SIG-M5 treated with dmso at 0.1 percent for 504 hours (cell line): ENCODE results near the gene FRAT2.
"Not testable (repeated sequence)": the region's sequence is repeated elsewhere in the genome, so short reads cannot be mapped to it uniquely, and the experiment has no call there.

Source experiments
- DNase-seq: peaks from one replicate; lab custom pipeline; 2025; ENCODE audit not compliant: unreplicated experiment; lab: John Stamatoyannopoulos, UW

FRAT2 gene

DNA sequence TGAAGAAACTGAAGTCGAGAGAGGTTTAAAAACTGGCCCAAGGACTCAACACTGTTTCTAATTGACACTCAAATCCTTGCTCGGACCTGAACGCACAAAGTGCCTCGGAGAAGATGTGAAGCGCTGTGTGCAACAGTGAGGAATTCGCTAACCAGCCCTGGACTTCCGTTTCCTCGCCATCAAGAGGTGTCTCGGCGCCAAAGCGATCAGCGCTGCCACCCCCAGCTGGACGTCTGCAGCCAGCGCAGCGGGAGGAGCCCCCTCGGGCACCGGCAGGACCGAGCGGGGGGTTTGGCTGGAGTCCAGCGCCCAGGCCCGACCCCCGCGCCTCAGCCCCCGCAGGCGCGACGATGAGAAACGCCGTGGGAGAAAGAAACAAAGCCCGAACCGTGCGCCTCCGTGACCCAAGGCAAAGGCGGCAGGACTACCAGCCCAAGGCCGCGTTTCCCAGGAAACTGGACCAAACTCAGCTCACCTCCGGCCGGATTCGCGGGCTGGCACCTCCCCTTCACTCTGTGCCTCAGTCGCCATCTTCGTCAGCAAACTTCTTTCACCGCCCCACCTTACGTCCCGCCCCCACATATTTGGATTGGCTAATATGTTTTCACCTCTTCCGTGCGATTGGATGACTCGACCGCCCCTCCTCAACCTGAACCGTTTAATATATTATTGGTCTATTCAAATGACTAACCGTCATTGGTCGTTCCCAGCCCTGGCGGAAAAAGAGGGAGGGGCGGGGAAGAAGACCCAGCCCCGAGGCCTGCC lies 42.2 kb downstream of the FRAT2 start, which contains the start of gene ARHGAP19:
TSS of gene ARHGAP19 (minus strand) at position 541 of the 765 bp plus-strand sequence. CDS start at position 531, 10 bp downstream.
- peak; percentile 98 for DNase-seq

DNA sequence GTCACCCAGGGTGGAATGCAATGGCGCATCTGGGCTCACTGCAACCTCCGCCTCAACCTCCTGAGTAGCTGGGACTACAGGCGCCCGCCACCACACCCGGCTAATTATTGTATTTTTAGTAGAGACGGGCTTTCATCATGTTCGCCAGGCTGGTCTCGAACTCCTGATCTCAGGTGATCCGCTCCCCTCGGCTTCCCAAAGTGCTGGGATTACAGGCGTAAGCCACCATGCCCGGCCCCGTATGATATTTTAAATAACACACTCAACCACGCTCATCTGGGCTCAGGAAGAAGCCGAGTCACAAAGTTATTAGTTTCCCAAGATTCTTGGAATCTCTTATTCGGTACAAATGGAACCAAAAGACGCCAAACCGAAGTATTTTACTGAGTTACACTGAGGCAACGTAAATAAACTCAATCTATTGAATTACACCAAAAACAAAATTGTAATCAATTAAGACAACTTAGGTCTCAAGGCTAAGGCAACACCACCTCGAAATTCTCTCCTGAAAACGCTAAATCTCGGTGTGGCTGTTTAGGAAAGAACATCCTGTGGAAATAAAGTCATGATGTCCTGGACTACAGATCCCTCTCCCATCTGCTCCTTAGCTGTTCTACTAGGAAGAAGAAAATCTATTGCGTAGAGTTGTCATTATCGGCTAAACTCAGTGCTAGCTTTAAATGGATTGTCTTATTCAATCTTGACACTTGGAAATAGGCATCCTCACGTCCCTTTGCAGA lies 43.0 kb downstream of the FRAT2 start:
- no peak for DNase-seq

DNA sequence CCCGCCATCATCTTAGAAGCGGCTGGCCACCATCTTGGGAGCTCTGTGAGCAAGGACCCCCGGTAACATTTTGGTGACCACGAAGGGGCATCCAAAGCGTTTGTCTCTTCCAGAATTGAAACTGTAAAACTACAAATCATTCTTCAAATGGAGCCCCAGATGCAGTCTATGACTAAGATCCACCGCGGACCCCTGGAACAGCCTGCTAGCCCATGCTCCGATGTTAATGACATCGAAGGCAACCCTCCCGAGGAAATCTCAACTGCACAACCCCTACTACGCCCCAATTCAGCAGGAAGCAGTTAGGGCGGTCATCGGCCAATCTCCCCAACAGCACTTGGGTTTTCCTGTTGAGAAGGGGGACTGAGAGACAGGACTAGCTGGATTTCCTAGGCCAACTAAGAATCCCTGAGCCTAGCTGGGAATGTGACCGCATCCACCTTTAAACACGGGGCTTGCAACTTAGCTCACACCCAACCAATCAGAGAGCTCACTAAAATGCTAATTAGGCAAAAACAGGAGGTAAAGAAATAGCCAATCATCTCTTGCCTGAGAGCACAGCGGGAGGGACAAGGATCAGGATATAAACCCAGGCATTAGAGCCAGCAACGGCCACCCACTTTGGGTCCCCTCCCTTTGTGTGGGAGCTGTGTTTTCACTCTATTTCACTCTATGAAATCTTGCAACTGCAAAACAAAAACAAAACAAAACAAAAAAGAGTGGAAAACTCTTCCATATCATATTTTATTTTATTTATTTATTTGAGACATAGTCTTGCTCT lies 43.8 kb downstream of the FRAT2 start:
- DNase-seq = not testable (repeated sequence)

DNA sequence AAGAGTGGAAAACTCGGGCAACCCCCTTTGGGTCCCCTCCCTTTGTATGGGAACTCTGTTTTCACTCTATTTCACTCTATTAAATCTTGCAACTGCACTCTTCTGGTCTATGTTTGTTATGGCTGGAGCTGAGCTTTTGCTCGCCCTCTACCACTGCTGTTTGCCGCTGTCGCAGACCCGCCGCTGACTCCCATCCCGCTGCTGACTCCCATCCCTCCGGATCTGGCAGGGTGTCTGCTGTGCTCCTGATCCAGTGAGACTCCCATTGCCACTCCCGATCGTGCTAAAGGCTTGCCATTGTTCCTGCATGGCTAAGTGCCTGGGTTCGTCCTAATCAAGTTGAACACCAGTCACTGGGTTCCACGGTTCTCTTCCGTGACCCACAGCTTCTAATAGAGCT lies 44.5 kb downstream of the FRAT2 start:
- DNase-seq = not testable (repeated sequence)
